Heart right ventricle (tissue), 16 donors: ENCODE measurements around the gene ITM2C. TPM values are rescaled to one million over a fixed set of nuclear protein-coding genes. Genes with fewer than 3 reads are reported as not detected.

Experiments
- ATAC-seq, 8 donors: fragments of 200-7000 bp; cut with Tn5 transposase; one replicate each; pipeline ENCODE4 v1.9.1; 2020; ENCODE audit warnings: mild to moderate bottlenecking in 8 of 8, moderate library complexity in 8 of 8, moderate number of reproducible peaks in 1 of 8
- DNase-seq, 2 donors: peaks; one replicate each; pipeline ENCODE4 v3.0.0-alpha.2; 2020
- H3K27ac ChIP-seq, 10 donors: fragments of 200-600 bp; sonication (generic) in 2 of 10; one replicate each; pipeline versions ENCODE4 v1.5.0 to v1.8.0; 2020 to 2022; ENCODE audit warnings: mild to moderate bottlenecking in 3 of 10
- H3K27me3 ChIP-seq, 7 donors: fragments of 200-600 bp; one replicate each; pipeline ENCODE4 v1.8.0; 2021 to 2022; ENCODE audit warnings: mild to moderate bottlenecking in 2 of 7
- H3K36me3 ChIP-seq, 9 donors: fragments of 200-600 bp; sonication (generic) in 1 of 9; one replicate each; pipeline versions ENCODE4 v1.5.0 to v1.8.0; 2020 to 2022; ENCODE audit warnings: mild to moderate bottlenecking in 2 of 9
- H3K4me1 ChIP-seq, 9 donors: fragments of 200-600 bp; sonication (generic) in 1 of 9; one replicate each; pipeline versions ENCODE4 v1.5.0 to v1.8.0; 2020 to 2022; ENCODE audit warnings: mild to moderate bottlenecking in 4 of 9
- H3K4me3 ChIP-seq, 10 donors: fragments of 200-600 bp; sonication (generic) in 2 of 10; one replicate each; pipeline versions ENCODE4 v1.5.0 to v1.8.0; 2020 to 2022; ENCODE audit warnings: mild to moderate bottlenecking in 7 of 10, moderate library complexity in 2 of 10
- H3K9me3 ChIP-seq, 11 donors: fragments of 200-600 bp in 10 of 11; sonication (generic) in 2 of 11; one replicate each; pipeline versions ENCODE4 v1.5.0 to v1.8.0; 2013 to 2022; ENCODE audit warnings: mild to moderate bottlenecking in 2 of 11, control low read depth in 1 of 11, moderate library complexity in 1 of 11
- WGBS, 2 donors: extraction: QIAGEN DNeasy Blood & Tissue Kit; methylation state at CpG; one replicate each; pipeline ENCODE4 v1.1.7; 2013; ENCODE audit warnings: inconsistent platforms in 1 of 2; 5-methylcytosine and 5-hydroxymethylcytosine counted together
- intact Hi-C, 10 donors: fragments of 100-400 bp; cut with DNase I; formaldehyde crosslinking; loops; one replicate each; pipeline versions ENCODE4 v1.11.1 to v1.14.2; 2022
- polyA plus RNA-seq, 2 donors: library from polyadenylated mRNA; stranded (reverse); fragments of 200-250 nt; gene quantifications; one replicate each; pipeline ENCODE4 v1.2.3, GENCODE V29; 2013
- total RNA-seq, 10 donors: library from RNA; stranded (reverse); fragmentation: NEBNext Ultra II Directional in 3 of 10; extraction: Animal tissue kit (Norgen Biotek cat#: 25700) in 3 of 10; gene quantifications; one replicate each; pipeline versions ENCODE4 v1.2.1 to v1.2.4, GENCODE V29; 2021 to 2023
- TF ChIP-seq, protein P1 (sequence below), 9 donors: fragments of 200-600 bp; sonication (generic) in 2 of 9; IDR thresholded peaks; one replicate each; pipeline versions ENCODE4 v1.5.0 to v1.8.0; 2021 to 2022; ENCODE audit warnings: antibody characterized with exemption in 9 of 9, mild to moderate bottlenecking in 5 of 9, moderate library complexity in 1 of 9
- donor health status: Arrhythmogenic right ventricular cardiomyopathy.
- donor health status: ischemic (EF 13 %, LVEDD 7.1; RV severe dilation, severe dysfunction).
- donor health status: healthy with polysubstance abuse.
- donor health status: DM: no; HTN: yes; CAD: no.
- donor health status: DM: no; HTN: no; CAD: no.
- donor health status: ischemic (EF 25% LVEDD 6.9; RV normal size, moderate dysfunction).
- donor health status: ischemic (EF 25% LVEDD 5.7; RV mildly dilated, moderate dysfunction).
- donor health status: healthy.
- donor health status: DM: yes; HTN: yes; CAD: no.
- donor health status: Ischemic cardiomyopathy.
- donor health status: ischemic (EF 35%, LVEDD 5.7; RV mildly dilated, moderate dysfunction).
- donor health status: nonischemic (EF 11% LVEDD 7.7; RV severe dilation, severe dysfunction).
- donor health status: DM: yes; HTN: yes; CAD: no.
- donor health status: PGD.
- donor health status: ischemic (EF 29% LVEDD 5.4; RV normal size, mild dysfunction).
- donor health status: nonischemic (EF 23%, LVEDD 6.1; RV moderate dilation, normal function).

Gene ITM2C
- total and polyA plus RNA-seq, 12 donors: 12.1 to 32.7 (median 22.2) TPM

DNA sequence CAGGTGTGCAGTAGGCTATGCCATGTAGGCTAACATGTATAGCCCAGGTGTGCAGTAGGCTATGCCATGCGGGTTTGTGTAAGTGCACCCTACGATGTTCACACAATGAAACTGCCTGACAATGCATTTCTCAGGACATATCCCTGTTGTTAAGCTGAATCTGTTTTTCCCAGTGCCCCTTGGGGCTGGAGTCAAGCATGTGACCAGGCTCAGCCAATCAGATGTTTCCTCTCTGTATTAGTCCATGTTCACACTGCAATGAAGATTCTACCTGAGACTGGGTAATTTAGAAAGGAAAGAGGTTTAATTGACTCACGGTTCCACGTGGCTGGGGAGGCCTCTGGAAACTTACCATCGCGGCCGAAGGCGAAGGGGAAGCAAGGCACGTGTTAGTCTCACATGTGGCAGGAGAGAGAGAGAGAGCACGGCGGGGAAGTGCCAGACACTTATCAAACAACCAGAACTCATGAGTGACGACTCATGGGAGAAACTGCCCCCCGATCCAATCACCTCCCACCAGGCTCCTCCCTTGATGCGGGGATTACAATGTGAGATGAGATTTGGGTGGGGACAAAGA lies 24.2 kb downstream of the ITM2C start:
- intact Hi-C loops: no loop called here
- Histone ChIP-seq H3K9me3 (no peaks in the 10 kb centered on the region), H3K27ac (no peak overlapping the region), H3K27me3 (peaks cover 0 to 14% (median 0%) of the 10 kb centered on the region in 7 donors), H3K4me3 (no peak overlapping the region), H3K4me1 (peaks cover 0 to 10% (median 0%) of the 10 kb centered on the region in 9 donors), H3K36me3 (no peaks in the 10 kb centered on the region)
- ATAC-seq (no peak), DNase-seq (no peak)
- WGBS, 2 donors: 92% methylated on average over 14 of the region's 14 CpGs
- TF ChIP-seq, protein P1, sequence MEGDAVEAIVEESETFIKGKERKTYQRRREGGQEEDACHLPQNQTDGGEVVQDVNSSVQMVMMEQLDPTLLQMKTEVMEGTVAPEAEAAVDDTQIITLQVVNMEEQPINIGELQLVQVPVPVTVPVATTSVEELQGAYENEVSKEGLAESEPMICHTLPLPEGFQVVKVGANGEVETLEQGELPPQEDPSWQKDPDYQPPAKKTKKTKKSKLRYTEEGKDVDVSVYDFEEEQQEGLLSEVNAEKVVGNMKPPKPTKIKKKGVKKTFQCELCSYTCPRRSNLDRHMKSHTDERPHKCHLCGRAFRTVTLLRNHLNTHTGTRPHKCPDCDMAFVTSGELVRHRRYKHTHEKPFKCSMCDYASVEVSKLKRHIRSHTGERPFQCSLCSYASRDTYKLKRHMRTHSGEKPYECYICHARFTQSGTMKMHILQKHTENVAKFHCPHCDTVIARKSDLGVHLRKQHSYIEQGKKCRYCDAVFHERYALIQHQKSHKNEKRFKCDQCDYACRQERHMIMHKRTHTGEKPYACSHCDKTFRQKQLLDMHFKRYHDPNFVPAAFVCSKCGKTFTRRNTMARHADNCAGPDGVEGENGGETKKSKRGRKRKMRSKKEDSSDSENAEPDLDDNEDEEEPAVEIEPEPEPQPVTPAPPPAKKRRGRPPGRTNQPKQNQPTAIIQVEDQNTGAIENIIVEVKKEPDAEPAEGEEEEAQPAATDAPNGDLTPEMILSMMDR (IDR thresholded peaks at IDR 0.05): no peak

DNA sequence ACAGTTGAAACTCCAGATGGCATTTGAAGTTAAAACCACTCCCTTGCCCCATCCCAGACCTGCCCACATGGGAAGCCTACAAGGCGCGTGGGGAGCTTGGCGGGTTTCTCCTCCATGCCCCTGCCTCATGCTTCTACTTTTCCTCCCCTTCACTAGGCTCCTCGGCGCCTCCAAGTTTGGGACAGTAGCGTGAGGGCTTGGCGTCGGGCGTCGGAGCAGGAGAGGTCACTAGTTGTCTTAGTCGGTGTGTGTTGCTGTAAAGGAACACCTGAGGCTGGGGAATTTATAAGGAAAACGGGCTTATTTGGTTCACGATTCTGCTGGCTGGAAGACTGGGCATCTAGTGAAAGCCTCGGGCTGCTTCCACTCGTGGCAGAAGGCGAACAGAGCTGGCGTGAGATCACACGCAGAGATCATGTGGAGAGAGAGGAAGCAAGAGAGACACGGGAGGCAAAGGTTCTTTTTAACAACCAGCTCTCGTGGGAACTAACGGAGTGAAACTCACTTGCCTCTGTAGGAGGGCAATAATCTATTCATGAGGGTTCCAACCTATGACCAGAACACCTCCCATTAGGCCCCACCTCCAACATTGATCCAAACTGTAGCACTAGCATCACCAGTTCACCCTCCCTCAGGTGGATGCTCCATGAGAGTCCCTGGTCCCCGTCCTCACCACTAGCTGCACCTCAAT lies 25.3 kb downstream of the ITM2C start:
- intact Hi-C loops: no loop called here
- Histone ChIP-seq H3K4me1 (peaks cover 0 to 10% (median 0%) of the 10 kb centered on the region in 9 donors), H3K36me3 (no peaks in the 10 kb centered on the region), H3K27me3 (peaks cover 0 to 14% (median 0%) of the 10 kb centered on the region in 7 donors), H3K27ac (no peak overlapping the region), H3K9me3 (no peaks in the 10 kb centered on the region), H3K4me3 (no peak overlapping the region)
- DNase-seq (no peak), ATAC-seq (no peak)
- TF ChIP-seq, protein P1 (IDR thresholded peaks at IDR 0.05): no peak
- WGBS, 2 donors: 91% methylated on average over 22 of the region's 22 CpGs

DNA sequence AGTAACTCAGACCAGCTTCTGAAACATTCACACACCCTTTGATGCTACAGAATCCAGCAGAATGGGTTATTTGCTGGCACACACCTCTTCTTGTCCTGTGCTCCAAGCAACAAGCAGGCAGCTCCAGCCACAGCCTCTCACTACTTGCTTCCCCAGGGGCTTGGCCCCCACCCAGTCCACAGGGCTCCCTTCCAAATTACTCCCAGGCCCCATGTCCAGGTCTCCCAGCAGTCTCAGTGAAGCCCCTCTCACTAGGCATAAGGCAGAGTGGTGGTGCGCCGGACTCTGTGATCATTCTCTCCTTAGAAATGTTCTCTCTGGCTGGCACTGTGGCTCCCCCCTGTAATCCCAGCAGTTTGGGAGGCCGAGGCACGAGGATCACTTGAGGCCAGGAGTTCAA lies 25.9 kb downstream of the ITM2C start:
- WGBS, 2 donors: 90 to 96% methylated on average over 4 of the region's 4 CpGs
- intact Hi-C loops: no loop called here

DNA sequence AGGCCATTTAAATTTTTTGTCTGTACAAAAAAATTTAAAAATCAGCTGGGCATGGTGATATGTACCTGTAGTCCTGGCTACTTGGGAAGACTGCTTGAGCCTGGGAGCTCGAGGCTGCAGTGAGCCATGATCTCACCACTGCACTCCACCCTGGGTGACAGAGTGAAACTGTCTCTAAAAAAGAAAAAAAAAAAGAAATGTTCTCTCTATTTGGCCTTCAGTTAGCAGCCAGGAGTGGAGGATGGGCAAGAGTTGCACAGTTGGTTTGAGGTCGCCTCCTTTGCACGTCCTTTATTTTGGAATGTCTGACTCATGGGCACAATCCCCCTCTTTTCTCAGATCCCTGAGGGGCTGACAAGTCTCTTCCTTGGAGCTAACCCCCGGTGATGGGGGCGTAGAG lies 26.3 kb downstream of the ITM2C start:
- no peak overlapping the region for H3K4me3 ChIP-seq
- peaks cover 0 to 2% (median 0%) of the 10 kb centered on the region in 9 donors for H3K4me1 ChIP-seq
- peaks cover 0 to 14% (median 0%) of the 10 kb centered on the region in 7 donors for H3K27me3 ChIP-seq
- intact Hi-C loops: no loop called here
- TF ChIP-seq, protein P1 (IDR thresholded peaks at IDR 0.05): no peak
- no peaks in the 10 kb centered on the region for H3K36me3 ChIP-seq
- no peak overlapping the region for H3K27ac ChIP-seq
- H3K9me3 ChIP-seq: no peaks in the 10 kb centered on the region
- WGBS, 2 donors: 49 to 65% methylated on average over 5 of the region's 5 CpGs
- no peak for DNase-seq
- ATAC-seq: peak in 1 of 8 donors; percentile 31

More for the DNA sequence above, 25.9 kb downstream of the ITM2C start:
- ATAC-seq (no peak), DNase-seq (no peak)
- no peaks in the 10 kb centered on the region for H3K9me3 ChIP-seq
- peaks cover 0 to 14% (median 0%) of the 10 kb centered on the region in 7 donors for H3K27me3 ChIP-seq
- TF ChIP-seq, protein P1 (IDR thresholded peaks at IDR 0.05): no peak
- no peak overlapping the region for H3K4me3 ChIP-seq
- no peak overlapping the region for H3K27ac ChIP-seq
- peaks cover 0 to 6% (median 0%) of the 10 kb centered on the region in 9 donors for H3K4me1 ChIP-seq
- H3K36me3 ChIP-seq: no peaks in the 10 kb centered on the region
